T-cell (primary cell): ENCODE results near the gene PAH. TPM values are rescaled to one million over a fixed set of nuclear protein-coding genes. Genes with fewer than 3 reads are reported as not detected.
A peak's percentile ranks its signal among the peaks of the same experiment; 100 is the strongest.

Source experiments
- ATAC-seq, 4 experiments: fragments of 200-7000 bp in 3 of 4; fragments of 150-1000 bp in 1 of 4; cut with Tn5 transposase; replicated peaks in 1 of 4; 1 replicate in 3 of 4; 2 replicates in 1 of 4; pipeline ENCODE4 v1.10.0; 2021; ENCODE audit warnings: moderate library complexity in 3 of 4, mild to moderate bottlenecking in 2 of 4, moderate number of reproducible peaks in 1 of 4
- CTCF ChIA-PET, 2 donors: fragments of 300-600 bp; sonication (Branson Sonifier 250); formaldehyde crosslinking; loops; one replicate each; lab custom pipeline; 2022; ENCODE audit warnings: antibody characterized with exemption in 2 of 2; lab: Charles Lee
- POLR2A ChIA-PET, 2 donors: fragments of 300-600 bp; sonication (Branson Sonifier 250); formaldehyde crosslinking; loops; one replicate each; lab custom pipeline; 2022; ENCODE audit warnings: antibody characterized with exemption in 2 of 2; lab: Charles Lee
- DNase-seq, 35 experiments: peaks; one replicate each; pipeline versions ENCODE4 v3.0.0 to v3.0.0-alpha.2; 2013 to 2023
- H3K27ac ChIP-seq: one replicate; pipeline ENCODE4 v1.5.1; 2013; ENCODE audit warnings: low read length
- H3K27me3 ChIP-seq, 2 experiments: replicated peaks in 1 of 2; 1 replicate in 1 of 2; 2 replicates in 1 of 2; pipeline versions ENCODE4 v1.6.1 to v1.7.0; 2013; ENCODE audit warnings: low read length in 1 of 2, mixed read lengths in 1 of 2; ENCODE audit not compliant: control insufficient read depth in 2 of 2, insufficient read depth in 2 of 2; ENCODE audit errors: extremely low read depth in 1 of 2
- H3K36me3 ChIP-seq, 2 donors: 1 replicate in 1 of 2; 2 replicates in 1 of 2; pipeline versions ENCODE4 v1.6.1 to v1.7.0; 2013; ENCODE audit warnings: low read length in 1 of 2; ENCODE audit not compliant: control insufficient read depth in 2 of 2, insufficient read depth in 1 of 2; ENCODE audit errors: extremely low read depth in 1 of 2
- H3K4me1 ChIP-seq, 2 experiments: 1 replicate in 1 of 2; 2 replicates in 1 of 2; pipeline versions ENCODE4 v1.6.1 to v1.7.0; 2013; ENCODE audit warnings: low read length in 2 of 2, mixed read lengths in 1 of 2; ENCODE audit not compliant: insufficient read depth in 2 of 2, control insufficient read depth in 1 of 2; ENCODE audit errors: extremely low read depth in 1 of 2
- H3K4me3 ChIP-seq, 2 donors: 1 replicate in 1 of 2; 2 replicates in 1 of 2; pipeline versions ENCODE4 v1.5.1 to v1.7.0; 2013; ENCODE audit warnings: mild to moderate bottlenecking in 2 of 2, low read length in 1 of 2, moderate library complexity in 1 of 2; ENCODE audit not compliant: control insufficient read depth in 1 of 2; ENCODE audit errors: extremely low read depth in 1 of 2
- H3K9me3 ChIP-seq: 2 replicates; pipeline ENCODE4 v1.7.0; 2013
- H3K27ac Mint-ChIP-seq, 2 donors: one replicate each; pipeline ENCODE4 v1.8.0; 2020 to 2021; ENCODE audit warnings: mild to moderate bottlenecking in 2 of 2, mixed read lengths in 2 of 2
- H3K27me3 Mint-ChIP-seq, 2 donors: one replicate each; pipeline ENCODE4 v1.8.0; 2021 to 2022; ENCODE audit warnings: mixed read lengths in 2 of 2
- H3K36me3 Mint-ChIP-seq: one replicate; pipeline ENCODE4 v1.8.0; 2021; ENCODE audit warnings: mixed read lengths
- H3K4me1 Mint-ChIP-seq, 3 donors: one replicate each; pipeline ENCODE4 v1.8.0; 2020 to 2022; ENCODE audit warnings: mixed read lengths in 3 of 3, mild to moderate bottlenecking in 1 of 3
- H3K4me3 Mint-ChIP-seq, 3 donors: one replicate each; pipeline ENCODE4 v1.8.0; 2020 to 2022; ENCODE audit warnings: mild to moderate bottlenecking in 3 of 3, mixed read lengths in 3 of 3, moderate library complexity in 3 of 3
- H3K9me3 Mint-ChIP-seq, 3 donors: one replicate each; pipeline ENCODE4 v1.8.0; 2020 to 2022; ENCODE audit warnings: mixed read lengths in 3 of 3
- WGBS: methylation state at CpG from one replicate; pipeline ENCODE4 v1.1.5; 2013; ENCODE audit warnings: missing lambda C conversion rate; ENCODE audit not compliant: insufficient coverage; 5-methylcytosine and 5-hydroxymethylcytosine counted together
- total RNA-seq, 35 experiments: library from RNA in 6 of 35; stranded (reverse) in 6 of 35; fragments of 120-200 nt in 1 of 35; gene quantifications; one replicate each; pipeline versions ENCODE4 v1.2.1 to v1.2.4 and lab custom pipeline; 2013 to 2026

PAH gene
- total RNA-seq, 5 donors from 2014 or later (not counting 1 experiment from before 2014, with no cell fraction given) = 0.30 to 2.0 (median 0.82) TPM; not detected in 2

DNA sequence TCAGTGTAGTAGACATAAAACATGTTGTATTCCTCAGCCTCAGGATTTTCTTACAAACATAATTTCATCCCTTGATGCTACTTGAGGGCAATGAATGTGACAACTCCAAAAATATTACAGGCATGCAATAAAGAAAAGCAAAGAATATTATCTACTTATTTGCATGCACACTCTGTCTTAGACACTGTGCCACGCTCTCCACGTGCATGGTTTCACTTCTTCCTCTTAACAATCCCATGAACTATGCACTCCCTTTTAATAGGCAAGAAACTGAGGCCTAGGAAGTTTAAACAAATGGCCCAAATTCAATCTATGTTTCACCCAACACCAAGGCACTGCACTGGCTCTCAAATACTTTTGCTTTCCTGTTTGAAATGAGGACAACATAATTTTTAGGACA lies 1.8 kb upstream of the PAH start:
- POLR2A ChIA-PET = no interaction called here
- peaks cover 0 to 5% of the 10 kb centered on the region in 2 experiments for H3K4me1 ChIP-seq
- no peak overlapping the region for H3K4me3 ChIP-seq
- H3K27ac ChIP-seq = no peak overlapping the region
- H3K4me3 Mint-ChIP-seq = no peak overlapping the region
- H3K27me3 ChIP-seq = peaks cover 2 to 8% of the 10 kb centered on the region in 2 experiments
- WGBS = 69% methylated on average over 2 of the region's 2 CpGs
- no peaks in the 10 kb centered on the region for H3K36me3 Mint-ChIP-seq
- ATAC-seq = no peak
- H3K4me1 Mint-ChIP-seq = peaks cover 5 to 10% (median 6%) of the 10 kb centered on the region in 3 donors
- no peak for DNase-seq
- no peaks in the 10 kb centered on the region for H3K36me3 ChIP-seq
- no peaks in the 10 kb centered on the region for H3K9me3 Mint-ChIP-seq
- CTCF ChIA-PET = interaction anchor here (0.7 to 1.0 kb wide), 2 partner anchors 36 to 494 kb away, joined by 3 to 5 read pairs; no protein-coding TSS in a partner anchor
- H3K27me3 Mint-ChIP-seq = peaks cover 8 to 37% of the 10 kb centered on the region in 2 donors
- H3K9me3 ChIP-seq = no peaks in the 10 kb centered on the region
- no peak overlapping the region for H3K27ac Mint-ChIP-seq

DNA sequence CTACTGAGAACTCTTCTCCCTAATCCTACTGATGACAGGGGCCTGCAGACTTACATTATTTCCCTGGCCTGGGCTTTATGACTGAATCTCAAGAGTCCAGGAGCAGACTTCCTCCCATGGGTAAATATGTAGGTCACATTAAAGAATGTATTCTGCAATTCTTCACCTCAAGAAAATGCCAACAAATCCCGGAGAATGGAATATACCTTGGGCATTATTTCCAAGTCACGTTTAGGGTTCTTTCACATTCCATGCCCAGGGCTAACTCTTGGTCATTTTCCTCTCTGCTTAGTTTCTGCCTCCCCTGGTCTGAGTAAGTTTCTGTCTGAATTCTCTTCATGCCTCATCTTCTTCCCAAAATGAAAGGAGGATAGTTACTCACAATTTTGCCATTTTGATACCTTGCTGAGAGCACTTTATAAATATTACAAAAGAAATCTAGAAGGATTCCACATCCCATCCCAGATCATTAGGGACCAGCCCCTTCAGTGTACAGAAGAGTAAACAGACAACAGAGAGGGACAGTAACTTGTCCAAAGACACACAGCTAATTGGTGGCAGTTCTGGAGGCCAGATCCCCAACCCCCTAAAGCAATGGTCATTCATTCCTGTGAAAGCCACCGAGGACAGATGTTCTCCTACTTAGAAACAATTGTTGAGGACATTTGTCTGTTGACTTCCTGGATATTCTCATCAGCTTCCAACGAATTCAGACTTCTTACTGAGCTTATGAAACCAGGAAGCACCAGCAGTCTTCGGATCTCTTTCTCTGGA lies 605 bp downstream of the PAH start:
- no peaks in the 10 kb centered on the region for H3K9me3 Mint-ChIP-seq
- 67% methylated on average over 4 of the region's 5 CpGs for WGBS
- CTCF ChIA-PET = no interaction called here

DNA sequence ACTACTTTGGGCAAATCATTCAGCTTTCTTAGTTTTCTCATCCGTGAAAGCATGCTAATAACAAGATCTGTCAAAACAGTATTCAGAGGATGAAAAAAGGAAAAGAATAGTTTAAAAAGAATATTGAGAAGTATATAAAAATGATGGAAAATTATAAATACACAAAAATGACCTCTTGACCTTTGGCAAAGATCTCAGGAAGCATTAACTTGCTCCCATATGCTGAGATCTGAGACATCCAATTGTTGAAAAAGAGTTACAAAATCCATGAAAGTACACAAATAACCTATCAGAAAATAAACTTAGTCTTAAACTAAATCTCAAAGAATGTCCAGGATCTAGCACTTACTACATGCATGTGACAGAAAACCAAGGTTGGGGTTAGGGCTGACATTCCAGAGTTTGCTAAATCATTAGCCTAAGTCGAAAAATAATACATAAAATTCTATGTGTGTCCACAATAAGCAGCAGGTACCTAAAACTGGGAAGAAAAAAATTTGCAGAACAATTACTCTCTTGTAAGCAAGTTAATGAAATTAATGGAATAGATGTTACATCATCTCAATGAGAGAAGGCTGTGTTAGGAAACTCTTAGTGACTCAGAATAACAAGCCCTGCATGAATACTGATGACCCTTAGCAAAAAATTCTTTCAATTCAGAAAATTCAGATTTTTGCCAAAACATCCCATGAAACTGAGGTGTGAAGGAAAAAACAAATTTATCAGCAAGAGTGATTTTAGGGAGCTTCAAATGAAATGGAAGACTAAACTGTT lies 3.4 kb downstream of the PAH start:
- H3K9me3 ChIP-seq = no peaks in the 10 kb centered on the region
- no peaks in the 10 kb centered on the region for H3K9me3 Mint-ChIP-seq
- peaks cover 11 to 15% of the 10 kb centered on the region in 2 donors for H3K27me3 Mint-ChIP-seq
- H3K36me3 ChIP-seq = no peaks in the 10 kb centered on the region
- ChIA-PET POLR2A (no interaction called here), CTCF (no interaction called here)
- no peak overlapping the region for H3K4me3 Mint-ChIP-seq
- no peak for DNase-seq
- H3K27me3 ChIP-seq = peaks cover 2 to 13% of the 10 kb centered on the region in 2 experiments
- H3K4me1 Mint-ChIP-seq = peaks cover 5 to 10% (median 6%) of the 10 kb centered on the region in 3 donors
- ATAC-seq = no peak
- H3K4me3 ChIP-seq = no peak overlapping the region
- no peaks in the 10 kb centered on the region for H3K36me3 Mint-ChIP-seq
- no peak overlapping the region for H3K27ac Mint-ChIP-seq
- no peak overlapping the region for H3K27ac ChIP-seq
- no CpG with 5 or more reads among the region's 2 CpGs for WGBS
- H3K4me1 ChIP-seq = peaks cover 0 to 5% of the 10 kb centered on the region in 2 experiments

More for the DNA sequence above, 605 bp downstream of the PAH start:
- peak overlapping the region; percentile 68 to 74 (median 71) for H3K4me3 Mint-ChIP-seq
- no peak overlapping the region for H3K27ac Mint-ChIP-seq
- no peaks in the 10 kb centered on the region for H3K36me3 Mint-ChIP-seq
- no peak for ATAC-seq
- H3K36me3 ChIP-seq = no peaks in the 10 kb centered on the region
- H3K4me1 Mint-ChIP-seq = peaks cover 5 to 10% (median 6%) of the 10 kb centered on the region in 3 donors
- peaks cover 9 to 28% of the 10 kb centered on the region in 2 donors for H3K27me3 Mint-ChIP-seq
- H3K9me3 ChIP-seq = no peaks in the 10 kb centered on the region
- H3K4me1 ChIP-seq = peaks cover 0 to 5% of the 10 kb centered on the region in 2 experiments
- H3K4me3 ChIP-seq = no peak overlapping the region
- no peak for DNase-seq
- no peak overlapping the region for H3K27ac ChIP-seq
- peaks cover 2 to 8% of the 10 kb centered on the region in 2 experiments for H3K27me3 ChIP-seq
- POLR2A ChIA-PET = no interaction called here

DNA sequence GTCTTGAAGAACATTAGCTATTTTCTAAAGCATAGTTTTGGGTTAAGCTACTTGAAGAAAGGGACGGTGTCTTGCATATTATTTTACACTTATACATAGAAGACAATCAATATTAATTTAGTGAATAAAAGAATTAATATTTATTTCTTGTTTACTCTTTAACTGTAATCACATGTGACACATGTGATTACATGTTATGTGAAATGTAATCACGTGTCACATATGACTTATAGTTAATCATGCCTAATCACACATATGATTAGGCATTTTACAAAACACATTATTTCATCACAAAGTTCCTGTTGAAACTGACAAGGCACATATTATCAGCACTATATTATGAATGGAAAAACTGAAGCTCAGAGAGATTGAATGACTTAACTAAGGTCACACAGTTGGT lies 4.8 kb downstream of the PAH start:
- Histone ChIP-seq H3K27ac (no peak overlapping the region), H3K36me3 (no peaks in the 10 kb centered on the region), H3K9me3 (no peaks in the 10 kb centered on the region), H3K4me1 (peaks cover 0 to under 1% of the 10 kb centered on the region in 2 experiments), H3K27me3 (peaks cover 2 to 11% of the 10 kb centered on the region in 2 experiments), H3K4me3 (no peak overlapping the region)
- no CpG with 5 or more reads among the region's 2 CpGs for WGBS
- ChIA-PET CTCF (no interaction called here), POLR2A (no interaction called here)
- ATAC-seq = no peak
- Mint-ChIP-seq H3K4me1 (peaks cover 0 to 3% (median 2%) of the 10 kb centered on the region in 3 donors), H3K36me3 (no peaks in the 10 kb centered on the region), H3K4me3 (no peak overlapping the region), H3K9me3 (no peaks in the 10 kb centered on the region), H3K27me3 (peaks cover 7 to 8% of the 10 kb centered on the region in 2 donors), H3K27ac (no peak overlapping the region)
- DNase-seq = no peak

DNA sequence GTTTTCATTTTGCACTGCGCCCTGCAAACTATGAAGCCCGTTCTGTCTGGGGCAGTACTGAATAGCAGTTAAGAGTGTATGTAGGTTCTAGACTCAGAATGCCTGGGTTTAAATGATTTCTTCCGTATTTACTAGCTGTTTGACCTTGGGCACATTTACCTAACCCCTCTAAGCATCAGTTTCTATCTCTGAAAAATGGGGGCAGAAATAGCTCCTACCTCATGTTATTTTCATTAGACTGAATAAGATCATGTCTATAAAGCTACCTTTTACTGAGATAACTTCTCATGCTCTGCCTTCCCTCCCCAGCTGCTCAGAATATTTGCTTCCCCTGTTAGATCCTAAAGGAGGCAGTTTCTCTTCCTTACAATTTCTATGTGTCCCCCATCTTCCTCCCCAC lies 5.7 kb downstream of the PAH start:
- Histone ChIP-seq H3K27ac (no peak overlapping the region), H3K36me3 (no peaks in the 10 kb centered on the region), H3K4me1 (no peaks in the 10 kb centered on the region), H3K27me3 (peaks cover 2 to 5% of the 10 kb centered on the region in 2 experiments), H3K4me3 (no peak overlapping the region), H3K9me3 (no peaks in the 10 kb centered on the region)
- Mint-ChIP-seq H3K4me3 (no peak overlapping the region), H3K9me3 (no peaks in the 10 kb centered on the region), H3K27me3 (peaks cover 6 to 7% of the 10 kb centered on the region in 2 donors), H3K27ac (no peak overlapping the region), H3K4me1 (no peaks in the 10 kb centered on the region), H3K36me3 (no peaks in the 10 kb centered on the region)
- CTCF ChIA-PET = no interaction called here
- DNase-seq = no peak
- POLR2A ChIA-PET = interaction anchor here in 1 of 2 donors (0.6 kb wide), 1 partner anchor 1340 kb away, joined by 3 read pairs; no protein-coding TSS in a partner anchor
- ATAC-seq = no peak
- whole genome bisulfite sequencing = no CpG with 5 or more reads among the region's 3 CpGs

DNA sequence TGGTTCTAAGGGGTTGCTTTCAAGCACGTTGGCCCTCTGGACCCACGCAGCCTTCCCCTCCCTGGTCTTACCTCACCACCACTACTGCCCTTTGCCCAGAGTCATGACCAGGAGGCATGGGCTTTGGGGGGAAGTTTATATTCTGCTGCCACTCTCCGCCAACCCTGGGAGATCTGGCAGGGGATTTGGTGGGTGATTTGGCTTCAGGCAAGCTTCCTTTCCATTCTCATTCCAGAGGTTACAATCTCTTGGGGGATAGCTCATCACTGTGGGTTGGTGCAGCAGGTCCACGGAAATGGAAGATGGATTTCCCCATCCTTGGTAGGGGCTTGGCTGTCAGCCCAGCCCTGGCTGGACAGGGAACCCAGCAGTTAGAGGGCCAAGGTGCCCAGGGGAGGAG lies 6.3 kb downstream of the PAH start:
- Mint-ChIP-seq H3K9me3 (no peaks in the 10 kb centered on the region), H3K36me3 (no peaks in the 10 kb centered on the region), H3K4me1 (no peaks in the 10 kb centered on the region), H3K27me3 (peaks cover 6 to 7% of the 10 kb centered on the region in 2 donors), H3K4me3 (no peak overlapping the region), H3K27ac (no peak overlapping the region)
- DNase-seq (no peak), ATAC-seq (no peak)
- H3K36me3 ChIP-seq = no peaks in the 10 kb centered on the region
- no peaks in the 10 kb centered on the region for H3K4me1 ChIP-seq
- CTCF ChIA-PET = no interaction called here
- H3K27ac ChIP-seq = no peak overlapping the region
- peaks cover 2 to 5% of the 10 kb centered on the region in 2 experiments for H3K27me3 ChIP-seq
- POLR2A ChIA-PET = no interaction called here
- no peak overlapping the region for H3K4me3 ChIP-seq
- no peaks in the 10 kb centered on the region for H3K9me3 ChIP-seq
- WGBS = 71% methylated on average over 1 of the region's 4 CpGs
